ENCODE data around the gene CNTN4. TPM values are rescaled to one million over a fixed set of nuclear protein-coding genes. Genes with fewer than 3 reads are reported as not detected.

The CNTN4 gene
- total and polyA plus RNA-seq, 2 experiments from 2014 or later: 0.91 to 4.0 TPM

DNA sequence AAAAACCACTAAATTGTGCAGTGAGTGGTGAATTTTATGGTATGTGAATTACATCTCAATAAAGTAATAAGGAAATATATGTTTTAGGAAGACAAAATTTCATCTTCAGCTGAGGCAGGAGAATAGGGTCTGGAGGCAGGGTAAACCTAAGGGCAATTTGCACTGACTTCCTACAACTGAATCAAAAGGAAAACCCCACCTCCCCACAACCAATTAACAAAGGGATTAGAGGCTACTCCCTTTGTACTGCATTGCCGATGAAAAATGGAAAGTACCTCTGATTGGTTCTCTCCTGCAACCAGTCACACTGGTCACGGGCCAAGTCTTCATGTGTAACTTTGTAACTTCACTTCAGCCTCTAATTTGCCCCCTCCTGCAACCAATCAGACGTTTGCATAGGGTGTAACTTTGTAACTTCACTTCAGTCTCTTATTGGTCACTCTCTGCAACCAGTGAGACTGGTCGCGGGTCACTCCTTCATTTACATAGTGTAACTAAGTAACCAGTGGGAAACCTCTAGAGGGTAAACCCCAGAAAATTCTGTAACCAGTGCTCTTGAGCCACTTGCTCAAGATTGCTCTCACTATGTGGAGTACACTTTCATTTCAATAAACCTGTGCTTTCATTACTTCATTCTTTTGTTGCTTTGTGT lies 244.5 kb downstream of the CNTN4 start (continued):
- TF ChIP-seq, protein P1, sequence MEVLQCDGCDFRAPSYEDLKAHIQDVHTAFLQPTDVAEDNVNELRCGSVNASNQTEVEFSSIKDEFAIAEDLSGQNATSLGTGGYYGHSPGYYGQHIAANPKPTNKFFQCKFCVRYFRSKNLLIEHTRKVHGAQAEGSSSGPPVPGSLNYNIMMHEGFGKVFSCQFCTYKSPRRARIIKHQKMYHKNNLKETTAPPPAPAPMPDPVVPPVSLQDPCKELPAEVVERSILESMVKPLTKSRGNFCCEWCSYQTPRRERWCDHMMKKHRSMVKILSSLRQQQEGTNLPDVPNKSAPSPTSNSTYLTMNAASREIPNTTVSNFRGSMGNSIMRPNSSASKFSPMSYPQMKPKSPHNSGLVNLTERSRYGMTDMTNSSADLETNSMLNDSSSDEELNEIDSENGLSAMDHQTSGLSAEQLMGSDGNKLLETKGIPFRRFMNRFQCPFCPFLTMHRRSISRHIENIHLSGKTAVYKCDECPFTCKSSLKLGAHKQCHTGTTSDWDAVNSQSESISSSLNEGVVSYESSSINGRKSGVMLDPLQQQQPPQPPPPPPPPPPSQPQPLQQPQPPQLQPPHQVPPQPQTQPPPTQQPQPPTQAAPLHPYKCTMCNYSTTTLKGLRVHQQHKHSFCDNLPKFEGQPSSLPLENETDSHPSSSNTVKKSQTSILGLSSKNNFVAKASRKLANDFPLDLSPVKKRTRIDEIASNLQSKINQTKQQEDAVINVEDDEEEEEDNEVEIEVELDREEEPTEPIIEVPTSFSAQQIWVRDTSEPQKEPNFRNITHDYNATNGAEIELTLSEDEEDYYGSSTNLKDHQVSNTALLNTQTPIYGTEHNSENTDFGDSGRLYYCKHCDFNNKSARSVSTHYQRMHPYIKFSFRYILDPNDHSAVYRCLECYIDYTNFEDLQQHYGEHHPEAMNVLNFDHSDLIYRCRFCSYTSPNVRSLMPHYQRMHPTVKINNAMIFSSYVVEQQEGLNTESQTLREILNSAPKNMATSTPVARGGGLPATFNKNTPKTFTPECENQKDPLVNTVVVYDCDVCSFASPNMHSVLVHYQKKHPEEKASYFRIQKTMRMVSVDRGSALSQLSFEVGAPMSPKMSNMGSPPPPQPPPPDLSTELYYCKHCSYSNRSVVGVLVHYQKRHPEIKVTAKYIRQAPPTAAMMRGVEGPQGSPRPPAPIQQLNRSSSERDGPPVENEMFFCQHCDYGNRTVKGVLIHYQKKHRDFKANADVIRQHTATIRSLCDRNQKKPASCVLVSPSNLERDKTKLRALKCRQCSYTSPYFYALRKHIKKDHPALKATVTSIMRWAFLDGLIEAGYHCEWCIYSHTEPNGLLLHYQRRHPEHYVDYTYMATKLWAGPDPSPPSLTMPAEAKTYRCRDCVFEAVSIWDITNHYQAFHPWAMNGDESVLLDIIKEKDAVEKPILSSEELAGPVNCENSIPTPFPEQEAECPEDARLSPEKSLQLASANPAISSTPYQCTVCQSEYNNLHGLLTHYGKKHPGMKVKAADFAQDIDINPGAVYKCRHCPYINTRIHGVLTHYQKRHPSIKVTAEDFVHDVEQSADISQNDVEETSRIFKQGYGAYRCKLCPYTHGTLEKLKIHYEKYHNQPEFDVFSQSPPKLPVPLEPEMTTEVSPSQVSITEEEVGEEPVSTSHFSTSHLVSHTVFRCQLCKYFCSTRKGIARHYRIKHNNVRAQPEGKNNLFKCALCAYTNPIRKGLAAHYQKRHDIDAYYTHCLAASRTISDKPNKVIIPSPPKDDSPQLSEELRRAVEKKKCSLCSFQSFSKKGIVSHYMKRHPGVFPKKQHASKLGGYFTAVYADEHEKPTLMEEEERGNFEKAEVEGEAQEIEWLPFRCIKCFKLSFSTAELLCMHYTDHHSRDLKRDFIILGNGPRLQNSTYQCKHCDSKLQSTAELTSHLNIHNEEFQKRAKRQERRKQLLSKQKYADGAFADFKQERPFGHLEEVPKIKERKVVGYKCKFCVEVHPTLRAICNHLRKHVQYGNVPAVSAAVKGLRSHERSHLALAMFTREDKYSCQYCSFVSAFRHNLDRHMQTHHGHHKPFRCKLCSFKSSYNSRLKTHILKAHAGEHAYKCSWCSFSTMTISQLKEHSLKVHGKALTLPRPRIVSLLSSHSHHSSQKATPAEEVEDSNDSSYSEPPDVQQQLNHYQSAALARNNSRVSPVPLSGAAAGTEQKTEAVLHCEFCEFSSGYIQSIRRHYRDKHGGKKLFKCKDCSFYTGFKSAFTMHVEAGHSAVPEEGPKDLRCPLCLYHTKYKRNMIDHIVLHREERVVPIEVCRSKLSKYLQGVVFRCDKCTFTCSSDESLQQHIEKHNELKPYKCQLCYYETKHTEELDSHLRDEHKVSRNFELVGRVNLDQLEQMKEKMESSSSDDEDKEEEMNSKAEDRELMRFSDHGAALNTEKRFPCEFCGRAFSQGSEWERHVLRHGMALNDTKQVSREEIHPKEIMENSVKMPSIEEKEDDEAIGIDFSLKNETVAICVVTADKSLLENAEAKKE (CRISPR knock-in tag; IDR thresholded peaks at IDR 0.05): no peak
- no peak for TF ChIP-seq CREB1 (CRISPR knock-in tag; IDR thresholded peaks at IDR 0.05; ENCODE audit: low read depth)
- TF ChIP-seq ZNF114 (CRISPR knock-in tag; IDR thresholded peaks at IDR 0.05): no peak
- no peak for TF ChIP-seq STAT1 (IDR thresholded peaks at IDR 0.05; ENCODE audit: unreplicated experiment)
- no peak for TF ChIP-seq NANOG (IDR thresholded peaks at IDR 0.05; ENCODE audit: borderline replicate concordance)
- TF ChIP-seq, protein P2, sequence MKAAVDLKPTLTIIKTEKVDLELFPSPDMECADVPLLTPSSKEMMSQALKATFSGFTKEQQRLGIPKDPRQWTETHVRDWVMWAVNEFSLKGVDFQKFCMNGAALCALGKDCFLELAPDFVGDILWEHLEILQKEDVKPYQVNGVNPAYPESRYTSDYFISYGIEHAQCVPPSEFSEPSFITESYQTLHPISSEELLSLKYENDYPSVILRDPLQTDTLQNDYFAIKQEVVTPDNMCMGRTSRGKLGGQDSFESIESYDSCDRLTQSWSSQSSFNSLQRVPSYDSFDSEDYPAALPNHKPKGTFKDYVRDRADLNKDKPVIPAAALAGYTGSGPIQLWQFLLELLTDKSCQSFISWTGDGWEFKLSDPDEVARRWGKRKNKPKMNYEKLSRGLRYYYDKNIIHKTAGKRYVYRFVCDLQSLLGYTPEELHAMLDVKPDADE (IDR thresholded peaks at IDR 0.05): no peak
- no peak for TF ChIP-seq JUNB (IDR thresholded peaks at IDR 0.05; ENCODE audit: unreplicated experiment)
- no peak for TF ChIP-seq ZNF331 (CRISPR knock-in tag; IDR thresholded peaks at IDR 0.05; ENCODE audit: low read depth)

All from GM23338 (cell line).